OCI-LY3 (cell line): Measurements from ENCODE around the gene GAL3ST3.

Experiments used
- H2AFZ ChIP-seq: fragments of 200-600, 300-600 bp; shearing (Covaris generic); 2 replicates; pipeline ENCODE4 v1.6.0; 2014; ENCODE audit warnings: antibody characterized with exemption, low read depth, low read length
- H3K27ac ChIP-seq: fragments of 200-600, 300-600 bp; sonication (generic); 2 replicates; pipeline ENCODE4 v1.5.1; 2014; ENCODE audit warnings: mild to moderate bottlenecking, low read length, moderate library complexity, mixed read lengths
- H3K27me3 ChIP-seq: fragments of 200-600, 300-600 bp; sonication (generic); 2 replicates; pipeline ENCODE4 v1.6.1; 2014; ENCODE audit warnings: low read depth, low read length, mixed read lengths
- H3K36me3 ChIP-seq: fragments of 200-600, 300-600 bp; sonication (generic); replicated peaks from 2 replicates; pipeline ENCODE3; 2014; ENCODE audit warnings: low read depth, low read length, mixed read lengths
- H3K4me1 ChIP-seq: fragments of 300-600, 200-600 bp; sonication (generic); 2 replicates; pipeline ENCODE4 v1.6.1; 2014; ENCODE audit warnings: low read length, mixed read lengths
- H3K4me2 ChIP-seq: fragments of 200-600, 300-600 bp; sonication (generic); 2 replicates; pipeline ENCODE4 v1.6.1; 2014; ENCODE audit warnings: low read length, mixed read lengths
- H3K4me3 ChIP-seq: fragments of 300-600, 200-600 bp; sonication (generic); 2 replicates; pipeline ENCODE4 v1.5.1; 2014; ENCODE audit warnings: antibody characterized with exemption, mild to moderate bottlenecking, low read length, moderate library complexity
- H3K79me2 ChIP-seq: fragments of 300-600, 200-600 bp; shearing (Covaris generic); 2 replicates; pipeline ENCODE4 v1.6.1; 2014; ENCODE audit warnings: mild to moderate bottlenecking, low read length, mixed read lengths
- H3K9ac ChIP-seq: fragments of 300-600, 200-600 bp; shearing (Covaris generic); 2 replicates; pipeline ENCODE4 v1.6.0; 2014; ENCODE audit warnings: mild to moderate bottlenecking, low read length, moderate library complexity
- H3K9me3 ChIP-seq: fragments of 200-600, 300-600 bp; shearing (Covaris generic); 2 replicates; pipeline ENCODE4 v1.6.1; 2014; ENCODE audit warnings: low read length, mixed read lengths; ENCODE audit not compliant: insufficient read depth
- H4K20me1 ChIP-seq: fragments of 200-600, 300-600 bp; sonication (generic); 2 replicates; pipeline ENCODE4 v1.6.1; 2016; ENCODE audit warnings: low read length, mixed read lengths; ENCODE audit not compliant: insufficient read depth
- CTCF ChIP-seq: fragments of 200-600, 300-600 bp; sonication (generic); IDR thresholded peaks from 2 replicates; pipeline ENCODE4 v1.5.1; 2014; ENCODE audit warnings: antibody characterized with exemption, low read length, low read depth
- EZH2phosphoT487 ChIP-seq: fragments of 200-600 bp; shearing (Covaris generic); IDR thresholded peaks from 2 replicates; pipeline ENCODE4 v1.6.1; 2018; ENCODE audit warnings: antibody characterized with exemption, mixed run types, low read depth

Gene GAL3ST3

GRCh38 chr11:66062408-66062807 is 13.4 kb upstream of the GAL3ST3 start:
- Histone ChIP-seq H3K27me3 (no peaks in the 10 kb centered on the region), H3K9ac (no peak overlapping the region), H3K4me2 (no peak overlapping the region), H3K4me3 (no peak overlapping the region), H3K27ac (no peak overlapping the region), H3K36me3 (peaks cover 91% of the 10 kb centered on the region), H3K4me1 (peaks cover 9% of the 10 kb centered on the region), H3K9me3 (no peaks in the 10 kb centered on the region), H4K20me1 (no peaks in the 10 kb centered on the region), H3K79me2 (peaks cover 8% of the 10 kb centered on the region; the same call in 1 of the 2 replicates), H2AFZ (no peak overlapping the region)
- TF ChIP-seq EZH2phosphoT487 (no peak), CTCF (no peak)

- peaks cover 9% of the 10 kb centered on the region for H3K4me1 ChIP-seq
- no peak overlapping the region for H3K27ac ChIP-seq
- peaks cover 8% of the 10 kb centered on the region; the same call in 1 of the 2 replicates for H3K79me2 ChIP-seq
- H3K4me2 ChIP-seq, result no peak overlapping the region
- no peaks in the 10 kb centered on the region for H4K20me1 ChIP-seq
- no peaks in the 10 kb centered on the region for H3K9me3 ChIP-seq
- H3K4me3 ChIP-seq, result no peak overlapping the region
- TF ChIP-seq CTCF, result no peak
- TF ChIP-seq EZH2phosphoT487, result no peak
- H2AFZ ChIP-seq, result no peak overlapping the region
- H3K27me3 ChIP-seq, result no peaks in the 10 kb centered on the region
- H3K9ac ChIP-seq, result no peak overlapping the region
- H3K36me3 ChIP-seq, result peaks cover 91% of the 10 kb centered on the region
These were observed 12.3 kb upstream of the GAL3ST3 start for GRCh38 chr11:66061268-66061667.

- H3K79me2 ChIP-seq, result peaks cover 11% of the 10 kb centered on the region; the same call in 1 of the 2 replicates
- H3K27me3 ChIP-seq, result no peaks in the 10 kb centered on the region
- no peak overlapping the region for H3K4me2 ChIP-seq
- H3K9me3 ChIP-seq, result no peaks in the 10 kb centered on the region
- TF ChIP-seq EZH2phosphoT487, result no peak
- no peak for TF ChIP-seq CTCF
- H3K4me1 ChIP-seq, result peaks cover 9% of the 10 kb centered on the region
- no peak overlapping the region for H3K4me3 ChIP-seq
- peaks cover 91% of the 10 kb centered on the region for H3K36me3 ChIP-seq
- no peak overlapping the region for H2AFZ ChIP-seq
- H3K9ac ChIP-seq, result no peak overlapping the region
- no peak overlapping the region for H3K27ac ChIP-seq
- no peaks in the 10 kb centered on the region for H4K20me1 ChIP-seq
These were observed 11.2 kb upstream of the GAL3ST3 start for GRCh38 chr11:66059966-66060680.

GRCh38 chr11:66056501-66056900 is 7.5 kb upstream of the GAL3ST3 start:
- Histone ChIP-seq H3K9ac (no peak overlapping the region), H3K4me2 (no peak overlapping the region), H3K4me1 (peaks cover 17% of the 10 kb centered on the region), H3K27me3 (no peaks in the 10 kb centered on the region), H3K27ac (no peak overlapping the region), H3K36me3 (peaks cover 72% of the 10 kb centered on the region), H3K79me2 (peaks cover 30% of the 10 kb centered on the region), H3K9me3 (no peaks in the 10 kb centered on the region), H3K4me3 (no peak overlapping the region), H4K20me1 (no peaks in the 10 kb centered on the region), H2AFZ (no peak overlapping the region)
- no peak for TF ChIP-seq EZH2phosphoT487
- TF ChIP-seq CTCF, result no peak
